HepG2 (cell line): ENCODE measurements around the gene BOLA3. TPM values are rescaled to one million over a fixed set of nuclear protein-coding genes. Genes with fewer than 3 reads are reported as not detected.
A peak's percentile ranks its signal among the peaks of the same experiment; 100 is the strongest.

Experiments used
- AGO1 ChIP-seq: fragments of 200-400 bp; formaldehyde crosslinking; IDR thresholded peaks from 2 replicates; pipeline ENCODE4 v1.6.1; 2017; ENCODE audit warnings: mild to moderate bottlenecking, low read depth, low read length, moderate library complexity; ENCODE audit not compliant: poor library complexity, severe bottlenecking
- BRCA1 ChIP-seq: sonication (generic); formaldehyde crosslinking; IDR thresholded peaks from 2 replicates; pipeline ENCODE4 v1.4.0; 2020; ENCODE audit warnings: missing genetic modification reagents
- MXD1 ChIP-seq: sonication (generic); formaldehyde crosslinking; IDR thresholded peaks from 2 replicates; pipeline ENCODE4 v1.4.0; 2020; ENCODE audit warnings: mild to moderate bottlenecking, missing genetic modification reagents
- NFATC3 ChIP-seq: sonication (generic); formaldehyde crosslinking; IDR thresholded peaks from 2 replicates; pipeline ENCODE4 v1.5.1; 2020; ENCODE audit warnings: mild to moderate bottlenecking, missing genetic modification reagents
- NFIB ChIP-seq: sonication (generic); formaldehyde crosslinking; IDR thresholded peaks from 2 replicates; pipeline ENCODE4 v1.9.0; 2021; ENCODE audit warnings: missing genetic modification reagents, mild to moderate bottlenecking, borderline replicate concordance
- SCMH1 ChIP-seq: sonication (generic); formaldehyde crosslinking; IDR thresholded peaks from 2 replicates; pipeline ENCODE4 v1.9.0; 2021; ENCODE audit warnings: missing genetic modification reagents, mild to moderate bottlenecking, borderline replicate concordance
- SMARCC2 ChIP-seq: fragments of 450-650 bp; IDR thresholded peaks from 2 replicates; pipeline ENCODE4 v1.6.1; 2017; ENCODE audit warnings: antibody characterized with exemption, mild to moderate bottlenecking
- SNAPC4 ChIP-seq: sonication (generic); formaldehyde crosslinking; IDR thresholded peaks from 2 replicates; pipeline ENCODE4 v1.4.0; 2020; ENCODE audit warnings: mild to moderate bottlenecking, missing genetic modification reagents
- SNRNP70 ChIP-seq: fragments of 200-400 bp; formaldehyde crosslinking; IDR thresholded peaks from 2 replicates; pipeline ENCODE4 v1.6.1; 2017; ENCODE audit warnings: mild to moderate bottlenecking, low read depth, low read length, moderate library complexity
- TP53 ChIP-seq: sonication (generic); formaldehyde crosslinking; conservative IDR thresholded peaks from 2 replicates; pipeline ENCODE4 v1.4.0; 2020; ENCODE audit warnings: missing genetic modification reagents
- ZMAT5 ChIP-seq: sonication (generic); formaldehyde crosslinking; IDR thresholded peaks from 2 replicates; pipeline ENCODE4 v1.5.0; 2020; ENCODE audit warnings: mild to moderate bottlenecking, low read depth, missing genetic modification reagents, borderline replicate concordance
- ZNF224 ChIP-seq: sonication (generic); formaldehyde crosslinking; IDR thresholded peaks from 2 replicates; pipeline ENCODE4 v1.5.0; 2020; ENCODE audit warnings: mild to moderate bottlenecking, missing genetic modification reagents
- ZNF232 ChIP-seq: sonication (generic); formaldehyde crosslinking; IDR thresholded peaks from 2 replicates; pipeline ENCODE4 v1.4.0; 2020; ENCODE audit warnings: missing genetic modification reagents, borderline replicate concordance
- ZNF333 ChIP-seq: sonication (generic); formaldehyde crosslinking; IDR thresholded peaks from 2 replicates; pipeline ENCODE4 v1.4.0; 2020; ENCODE audit warnings: mild to moderate bottlenecking, missing genetic modification reagents, borderline replicate concordance
- ZNF598 ChIP-seq: sonication (generic); formaldehyde crosslinking; IDR thresholded peaks from 2 replicates; pipeline ENCODE4 v1.5.1; 2020; ENCODE audit warnings: mild to moderate bottlenecking, missing genetic modification reagents, borderline replicate concordance
- ZNF75D ChIP-seq: sonication (generic); formaldehyde crosslinking; IDR thresholded peaks from 2 replicates; pipeline ENCODE4 v1.8.1; 2023; ENCODE audit warnings: missing genetic modification reagents, mild to moderate bottlenecking, borderline replicate concordance
- ZSCAN5A ChIP-seq: sonication (generic); formaldehyde crosslinking; IDR thresholded peaks from 2 replicates; pipeline ENCODE4 v1.8.0; 2022; ENCODE audit warnings: mild to moderate bottlenecking, missing genetic modification reagents, borderline replicate concordance
- polyA plus RNA-seq, 8 experiments: library from polyadenylated mRNA; depleted of rRNA in 3 of 8; stranded (reverse) in 7 of 8; unstranded in 1 of 8; fragments of >200 nt; fragmentation: Illumina TruSeq in 4 of 8; extraction: Trizol in 4 of 8; gene quantifications; 2 replicates each; pipeline versions ENCODE4 v1.2.1 to v1.2.3, GENCODE V29; 2011 to 2016; ENCODE audit warnings: low read depth in 4 of 8, missing spikeins in 1 of 8, mixed read lengths in 1 of 8; ENCODE audit not compliant: insufficient read depth in 1 of 8
- total RNA-seq, 5 experiments: library from RNA; depleted of rRNA; stranded (reverse); fragments of >200 nt; fragmentation: Illumina TruSeq; extraction: Trizol; gene quantifications; 2 replicates each; pipeline ENCODE4 v1.2.3, GENCODE V29; 2016; ENCODE audit warnings: low read depth in 1 of 5
- TF ChIP-seq, protein P1 (sequence below): sonication (generic); formaldehyde crosslinking; IDR thresholded peaks from 2 replicates; pipeline ENCODE4 v1.8.0; 2022; ENCODE audit warnings: mild to moderate bottlenecking, missing genetic modification reagents; ENCODE audit not compliant: insufficient replicate concordance

BOLA3 gene
- total and polyA plus RNA-seq, 2 of the 13 experiments (the other 11 are each of a cell fraction or from before 2014, with no cell fraction given), result 89.7 to 170 TPM

DNA sequence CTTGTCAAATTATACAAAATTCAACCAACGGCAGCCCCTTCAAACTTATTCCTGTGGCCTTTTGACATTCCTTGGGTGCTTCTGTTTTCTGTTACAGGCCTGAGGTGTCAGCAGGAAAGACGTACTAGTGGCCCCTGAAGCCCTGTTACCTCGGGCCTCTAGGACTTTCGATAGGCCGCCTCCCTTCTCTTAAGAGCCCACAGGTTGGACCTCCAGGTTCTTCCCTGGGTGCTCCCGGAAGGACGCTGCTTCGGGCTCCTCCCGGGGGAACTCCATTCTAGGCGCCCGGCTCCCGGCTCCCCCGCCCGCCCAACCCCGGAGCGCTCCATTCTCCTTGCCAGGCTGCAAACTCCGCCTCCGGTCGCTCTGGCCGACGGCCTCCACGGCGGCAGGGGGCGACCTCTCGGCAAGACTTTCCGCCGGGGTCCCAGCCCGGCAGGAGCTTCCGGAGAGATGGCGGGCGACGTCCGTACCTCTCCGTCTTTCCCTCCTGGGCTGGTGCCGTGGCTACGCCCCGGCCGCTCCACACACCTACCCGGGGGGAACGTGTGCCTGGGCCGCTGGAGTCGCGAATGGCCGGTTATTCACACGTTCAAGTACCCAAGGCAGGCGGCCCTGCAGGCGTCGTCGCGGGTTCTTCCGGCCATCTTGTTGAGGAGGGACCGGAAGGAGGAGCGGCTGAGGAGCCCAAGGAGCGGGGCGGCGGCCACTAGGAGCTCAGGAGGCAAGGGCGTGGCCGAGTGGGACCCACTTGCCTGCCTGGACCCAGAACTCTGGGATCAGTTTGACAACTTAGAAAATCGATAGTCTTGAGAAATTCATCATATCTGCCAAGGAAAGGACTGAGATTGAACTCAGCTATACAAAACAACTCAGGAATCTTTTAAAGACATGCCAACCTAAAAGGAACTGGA lies 27.5 kb downstream of the BOLA3 start (continued):
- peak; percentile 97; the same call in 1 of the 2 replicates for TF ChIP-seq ZSCAN5A (CRISPR knock-in tag)
- no peak for TF ChIP-seq SNRNP70
- TF ChIP-seq TP53 (CRISPR knock-in tag), result no peak
- TF ChIP-seq ZNF333 (CRISPR knock-in tag), result peak; percentile 84
- TF ChIP-seq, protein P1, sequence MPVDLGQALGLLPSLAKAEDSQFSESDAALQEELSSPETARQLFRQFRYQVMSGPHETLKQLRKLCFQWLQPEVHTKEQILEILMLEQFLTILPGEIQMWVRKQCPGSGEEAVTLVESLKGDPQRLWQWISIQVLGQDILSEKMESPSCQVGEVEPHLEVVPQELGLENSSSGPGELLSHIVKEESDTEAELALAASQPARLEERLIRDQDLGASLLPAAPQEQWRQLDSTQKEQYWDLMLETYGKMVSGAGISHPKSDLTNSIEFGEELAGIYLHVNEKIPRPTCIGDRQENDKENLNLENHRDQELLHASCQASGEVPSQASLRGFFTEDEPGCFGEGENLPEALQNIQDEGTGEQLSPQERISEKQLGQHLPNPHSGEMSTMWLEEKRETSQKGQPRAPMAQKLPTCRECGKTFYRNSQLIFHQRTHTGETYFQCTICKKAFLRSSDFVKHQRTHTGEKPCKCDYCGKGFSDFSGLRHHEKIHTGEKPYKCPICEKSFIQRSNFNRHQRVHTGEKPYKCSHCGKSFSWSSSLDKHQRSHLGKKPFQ (CRISPR knock-in tag), result peak; percentile 83
- TF ChIP-seq MXD1 (CRISPR knock-in tag), result peak; percentile 87
- TF ChIP-seq ZNF598 (CRISPR knock-in tag), result peak; percentile 98; the same call in 1 of the 2 replicates
- TF ChIP-seq SCMH1, result no peak
- peak; percentile 62 for TF ChIP-seq SNAPC4
- peak; percentile 90; the same call in 1 of the 2 replicates for TF ChIP-seq NFIB (CRISPR knock-in tag)
- TF ChIP-seq SMARCC2, result no peak
- peak; percentile 82 for TF ChIP-seq AGO1
- TF ChIP-seq BRCA1 (CRISPR knock-in tag), result no peak
- TF ChIP-seq ZNF232 (CRISPR knock-in tag), result peak; percentile 81; the same call in 1 of the 2 replicates
- no peak; the same call in 1 of the 2 replicates for TF ChIP-seq ZNF75D (CRISPR knock-in tag)
- TF ChIP-seq NFATC3, result peak; percentile 87
- TF ChIP-seq ZNF224 (CRISPR knock-in tag), result no peak
- TF ChIP-seq ZMAT5, result no peak
